ENCODE measurements around the gene TMEM175. TPM values are rescaled to one million over a fixed set of nuclear protein-coding genes. Genes with fewer than 3 reads are reported as not detected.

Gene TMEM175
- total RNA-seq, 1 donor from 2014 or later, result 8.5 TPM

- DNase-seq (ENCODE audit: low read depth in 2 of 2), result no peak
These were observed 13.8 kb downstream of the TMEM175 start for GRCh38 chr4:946103-946450.

GRCh38 chr4:946517-947471 is 14.5 kb downstream of the TMEM175 start:
- no peak for DNase-seq (ENCODE audit: low read depth in 2 of 2)

- DNase-seq (ENCODE audit: low read depth in 2 of 2), result no peak
These were observed 15.3 kb downstream of the TMEM175 start for GRCh38 chr4:947491-947971.

GRCh38 chr4:948101-948935 is 16.1 kb downstream of the TMEM175 start:
- DNase-seq (ENCODE audit: low read depth in 2 of 2), result no peak

GRCh38 chr4:948936-949300 is 16.7 kb downstream of the TMEM175 start:
- DNase-seq (ENCODE audit: low read depth in 2 of 2), result no peak

GRCh38 chr4:949656-950055 is 17.4 kb downstream of the TMEM175 start:
- no peak for DNase-seq (ENCODE audit: low read depth in 2 of 2)

- no peak for DNase-seq (ENCODE audit: low read depth in 2 of 2)
These were observed 18.1 kb downstream of the TMEM175 start for GRCh38 chr4:950136-951020.

- DNase-seq (ENCODE audit: low read depth in 2 of 2), result no peak
These were observed 18.9 kb downstream of the TMEM175 start for GRCh38 chr4:951186-951585.

- no peak for DNase-seq (ENCODE audit: low read depth in 2 of 2)
These were observed 19.6 kb downstream of the TMEM175 start for GRCh38 chr4:951594-952468.

- no peak for DNase-seq (ENCODE audit: low read depth in 2 of 2)
These were observed 20.8 kb downstream of the TMEM175 start for GRCh38 chr4:952881-953573.

GRCh38 chr4:953574-953915 is 21.3 kb downstream of the TMEM175 start:
- DNase-seq (ENCODE audit: low read depth in 2 of 2), result no peak

GRCh38 chr4:954211-955020 is 22.2 kb downstream of the TMEM175 start:
- no peak for DNase-seq (ENCODE audit: low read depth in 2 of 2)

- no peak for DNase-seq (ENCODE audit: low read depth in 2 of 2)
These were observed 23.1 kb downstream of the TMEM175 start for GRCh38 chr4:955161-955921.

- no peak for DNase-seq (ENCODE audit: low read depth in 2 of 2)
These were observed 23.7 kb downstream of the TMEM175 start for GRCh38 chr4:955931-956381.

- no peak for DNase-seq (ENCODE audit: low read depth in 2 of 2)
These were observed 24.4 kb downstream of the TMEM175 start for GRCh38 chr4:956531-957230.

- DNase-seq (ENCODE audit: low read depth in 2 of 2), result no peak
These were observed 24.9 kb downstream of the TMEM175 start for GRCh38 chr4:957231-957580.

GRCh38 chr4:957581-958313 is 25.5 kb downstream of the TMEM175 start:
- DNase-seq (ENCODE audit: low read depth in 2 of 2), result no peak

Measured in lung microvascular endothelial cell (primary cell).